Activated CD4-positive, alpha-beta T cell treated with anti-CD3 and anti-CD28 coated beads, Interleukin-2, Interleukin-4, amounts not matched to agents 100 ng/mL and 50 ng/mL, durations not matched to agents 16 hours and 8 hours (primary cell): ENCODE results near the gene RIIAD1.
"Not testable (repeated sequence)": the region's sequence is repeated elsewhere in the genome, so short reads cannot be mapped to it uniquely, and the experiment has no call there.

ENCODE experiments used
- DNase-seq: peaks from one replicate; pipeline ENCODE4 v3.0.0-alpha.2; 2020; ENCODE audit warnings: low spot score

The RIIAD1 gene

GRCh38 chr1:151720974-151721787 is at the start of gene RIIAD1:
TSS of gene RIIAD1 (plus strand) at chr1:151721522. CDS start at chr1:151721537, 15 bp downstream.
- DNase-seq: peak; percentile 9

GRCh38 chr1:151673407-151673806 is 47.9 kb upstream of the RIIAD1 start:
- DNase-seq: no peak

GRCh38 chr1:151680391-151680790 is 40.9 kb upstream of the RIIAD1 start:
- no peak for DNase-seq

GRCh38 chr1:151680826-151681225 is 40.5 kb upstream of the RIIAD1 start:
- DNase-seq: no peak

GRCh38 chr1:151681923-151682322 is 39.4 kb upstream of the RIIAD1 start:
- no peak for DNase-seq

GRCh38 chr1:151682901-151683300 is 38.4 kb upstream of the RIIAD1 start:
- DNase-seq: not testable (repeated sequence)

GRCh38 chr1:151684128-151684527 is 37.2 kb upstream of the RIIAD1 start:
- no peak for DNase-seq

GRCh38 chr1:151686561-151686960 is 34.8 kb upstream of the RIIAD1 start:
- no peak for DNase-seq

- DNase-seq: no peak
Measured at GRCh38 chr1:151689494-151689893, 31.8 kb upstream of the RIIAD1 start.

- DNase-seq: no peak
Measured at GRCh38 chr1:151692226-151692625, 29.1 kb upstream of the RIIAD1 start.

- no peak for DNase-seq
Measured at GRCh38 chr1:151693057-151693651, 28.2 kb upstream of the RIIAD1 start.

GRCh38 chr1:151701515-151701914 is 19.8 kb upstream of the RIIAD1 start:
- no peak for DNase-seq

GRCh38 chr1:151702936-151703335 is 18.4 kb upstream of the RIIAD1 start:
- DNase-seq: no peak

- DNase-seq: no peak
Measured at GRCh38 chr1:151703813-151704212, 17.5 kb upstream of the RIIAD1 start.

- no peak for DNase-seq
Measured at GRCh38 chr1:151704246-151704645, 17.1 kb upstream of the RIIAD1 start.

GRCh38 chr1:151705146-151705545 is 16.2 kb upstream of the RIIAD1 start:
- DNase-seq: no peak

GRCh38 chr1:151705753-151706463 is 15.4 kb upstream of the RIIAD1 start:
- DNase-seq: no peak

GRCh38 chr1:151706464-151707415 is 14.6 kb upstream of the RIIAD1 start:
- DNase-seq: no peak

- DNase-seq: no peak
Measured at GRCh38 chr1:151707541-151708065, 13.7 kb upstream of the RIIAD1 start.

- no peak for DNase-seq
Measured at GRCh38 chr1:151708891-151709290, 12.4 kb upstream of the RIIAD1 start.

GRCh38 chr1:151710187-151710840 is 11.0 kb upstream of the RIIAD1 start:
- DNase-seq: peak; percentile 15
